Stimulated activated CD4-positive, alpha-beta T cell treated with anti-CD3 and anti-CD28 coated beads, Interleukin-12 subunit alpha, Interleukin-12 subunit beta, amount 100 ng/mL, for 48 hours (primary cell): ENCODE results near the gene TMEM109.

Experiments used
- DNase-seq, 3 donors: peaks; one replicate each; pipeline ENCODE4 v3.0.0-alpha.2; 2020; ENCODE audit warnings: low read depth in 2 of 3, low spot score in 1 of 3

TMEM109 gene

GRCh38 chr11:60913793-60914632 lies at the start of gene TMEM109:
TSS of gene TMEM109 (plus strand) at chr11:60914158. CDS start at chr11:60919694, 5,536 bp downstream.
- peak; percentile 78 to 84 (median 83) for DNase-seq

GRCh38 chr11:60864856-60865513 lies 49.0 kb upstream of the TMEM109 start:
- no peak for DNase-seq

GRCh38 chr11:60866911-60867870 lies 46.8 kb upstream of the TMEM109 start, which contains the start of gene ZP1:
TSS of gene ZP1 (plus strand) at chr11:60867542. CDS start at chr11:60867562, 20 bp downstream.
- no peak for DNase-seq

GRCh38 chr11:60867871-60868681 lies 45.9 kb upstream of the TMEM109 start:
- no peak for DNase-seq

GRCh38 chr11:60868682-60869450 lies 45.1 kb upstream of the TMEM109 start:
- no peak for DNase-seq

- no peak for DNase-seq
Measured at GRCh38 chr11:60869451-60869825, 44.5 kb upstream of the TMEM109 start.

- no peak for DNase-seq
Measured at GRCh38 chr11:60870276-60870675, 43.7 kb upstream of the TMEM109 start.

GRCh38 chr11:60870733-60871377 lies 43.1 kb upstream of the TMEM109 start:
- no peak for DNase-seq

- no peak for DNase-seq
Measured at GRCh38 chr11:60871378-60872061, 42.4 kb upstream of the TMEM109 start.

GRCh38 chr11:60872124-60872960 lies 41.6 kb upstream of the TMEM109 start:
- no peak for DNase-seq

- no peak for DNase-seq
Measured at GRCh38 chr11:60872961-60873524, 40.9 kb upstream of the TMEM109 start.

GRCh38 chr11:60873533-60873932 lies 40.4 kb upstream of the TMEM109 start:
- DNase-seq: no peak

- DNase-seq: no peak
Measured at GRCh38 chr11:60874421-60875365, 39.3 kb upstream of the TMEM109 start.

GRCh38 chr11:60875366-60876167 lies 38.4 kb upstream of the TMEM109 start:
- DNase-seq: no peak

GRCh38 chr11:60876168-60876485 lies 37.8 kb upstream of the TMEM109 start:
- DNase-seq: no peak
